GM19023 (cell line): ENCODE results near the gene DISC1.
"Not testable (repeated sequence)": the region's sequence is repeated elsewhere in the genome, so short reads cannot be mapped to it uniquely, and the experiment has no call there.

ENCODE experiments used
- ATAC-seq: cut with Tn5 transposase; IDR thresholded peaks from one replicate; pipeline ENCODE4 v1.9.1; 2021; ENCODE audit warnings: mild to moderate bottlenecking, moderate library complexity; ENCODE audit not compliant: unreplicated experiment

DISC1 gene

GRCh38 chr1:231761747-231762541 lies 135.4 kb downstream of the DISC1 start:
- ATAC-seq: no peak

DNA sequence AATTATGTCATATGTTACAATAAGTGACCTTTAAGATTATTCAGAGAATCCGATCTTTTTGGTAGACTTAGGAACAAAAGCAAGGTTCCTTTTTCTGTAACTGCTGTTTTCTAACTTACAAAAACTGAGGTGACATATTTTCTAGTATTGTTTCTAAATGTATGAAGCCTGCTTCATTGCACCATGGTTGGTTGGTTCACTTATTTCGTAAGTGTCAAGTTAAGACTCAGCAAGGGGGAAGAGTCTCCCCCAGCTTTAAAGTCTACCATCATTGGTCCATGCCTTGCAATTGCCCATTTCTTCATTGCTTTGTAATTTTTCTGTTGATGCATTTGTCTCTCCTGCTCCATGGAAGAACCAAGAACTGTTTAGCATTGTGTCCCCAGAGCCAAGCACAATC lies 136.9 kb downstream of the DISC1 start:
- ATAC-seq: no peak

- ATAC-seq: not testable (repeated sequence)
Observed at GRCh38 chr1:231765825-231766224, 139.2 kb downstream of the DISC1 start.

DNA sequence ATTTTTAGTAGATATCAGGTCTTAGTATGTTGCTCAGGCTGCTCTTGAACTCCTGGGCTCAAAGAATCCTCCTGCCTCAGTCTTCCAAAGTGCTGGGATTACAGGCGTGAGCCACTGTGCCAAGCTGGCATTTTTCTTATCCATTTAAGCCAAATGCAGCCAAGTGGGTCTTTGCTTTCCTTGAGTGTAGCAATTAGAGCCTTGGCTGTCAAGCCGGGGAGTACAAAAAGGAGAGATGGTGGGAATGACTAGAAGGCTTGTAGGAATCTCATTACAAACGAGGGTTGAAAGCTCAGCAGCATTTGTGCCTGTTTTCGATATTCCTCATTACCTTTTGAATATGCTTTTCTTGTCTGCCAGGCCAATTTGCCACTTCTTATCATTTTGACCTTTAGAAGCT lies 140.9 kb downstream of the DISC1 start:
- no peak for ATAC-seq

- ATAC-seq: no peak
Observed at GRCh38 chr1:231768416-231768815, 141.8 kb downstream of the DISC1 start.

DNA sequence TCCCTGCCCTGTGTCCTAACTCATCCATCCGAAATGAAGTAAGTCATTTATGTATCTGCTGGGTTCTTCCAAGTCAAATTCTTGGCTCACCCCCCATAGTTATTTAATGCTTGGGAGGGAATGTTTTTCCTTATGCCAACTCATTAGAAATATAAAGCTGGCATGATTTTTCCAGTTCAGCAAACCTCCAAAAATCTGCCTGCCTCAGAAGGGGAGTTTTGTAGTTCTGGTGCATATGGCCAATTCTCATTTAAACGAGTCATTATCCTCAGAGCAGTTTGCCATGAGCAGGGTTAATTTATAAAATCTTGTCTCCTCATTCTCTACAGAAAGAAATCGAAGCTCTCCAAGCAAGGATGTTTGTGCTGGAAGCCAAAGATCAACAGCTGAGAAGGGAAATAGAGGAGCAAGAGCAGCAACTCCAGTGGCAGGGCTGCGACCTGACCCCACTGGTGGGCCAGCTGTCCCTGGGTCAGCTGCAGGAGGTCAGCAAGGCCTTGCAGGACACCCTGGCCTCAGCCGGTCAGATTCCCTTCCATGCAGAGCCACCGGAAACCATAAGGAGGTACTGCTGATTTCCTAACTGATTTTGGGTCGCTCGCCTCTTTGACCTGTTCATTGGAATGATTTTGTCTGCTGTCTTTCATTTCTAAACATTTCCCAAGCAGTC lies 144.1 kb downstream of the DISC1 start:
- ATAC-seq: no peak

DNA sequence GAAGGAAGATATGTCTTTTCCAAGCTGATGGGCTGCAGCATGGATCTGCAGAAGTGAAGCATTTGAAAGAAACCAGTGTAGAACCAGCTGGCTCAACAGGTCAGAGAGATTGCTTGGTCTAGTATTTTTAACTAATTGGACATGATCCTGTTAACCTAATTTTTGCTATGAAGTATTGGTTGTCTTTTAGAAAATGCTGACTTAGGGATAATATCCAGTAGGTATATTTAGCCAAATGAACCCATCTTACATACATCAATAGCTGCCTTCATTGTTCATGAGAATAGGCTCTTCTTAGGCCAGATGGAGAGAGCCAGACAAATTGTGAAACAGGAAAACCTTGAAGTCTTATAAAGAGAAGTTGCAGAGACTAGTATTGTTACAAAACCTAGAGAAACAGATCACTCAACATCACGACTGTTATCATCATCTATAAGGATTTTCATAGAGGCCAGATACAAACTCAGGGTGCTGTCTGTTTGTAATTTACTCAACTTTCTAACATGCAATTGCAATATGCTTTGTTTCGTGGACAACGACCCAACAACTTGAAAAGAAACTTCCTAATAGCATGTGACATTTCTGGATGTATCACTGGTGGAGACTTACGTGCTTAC lies 148.2 kb downstream of the DISC1 start:
- no peak for ATAC-seq

DNA sequence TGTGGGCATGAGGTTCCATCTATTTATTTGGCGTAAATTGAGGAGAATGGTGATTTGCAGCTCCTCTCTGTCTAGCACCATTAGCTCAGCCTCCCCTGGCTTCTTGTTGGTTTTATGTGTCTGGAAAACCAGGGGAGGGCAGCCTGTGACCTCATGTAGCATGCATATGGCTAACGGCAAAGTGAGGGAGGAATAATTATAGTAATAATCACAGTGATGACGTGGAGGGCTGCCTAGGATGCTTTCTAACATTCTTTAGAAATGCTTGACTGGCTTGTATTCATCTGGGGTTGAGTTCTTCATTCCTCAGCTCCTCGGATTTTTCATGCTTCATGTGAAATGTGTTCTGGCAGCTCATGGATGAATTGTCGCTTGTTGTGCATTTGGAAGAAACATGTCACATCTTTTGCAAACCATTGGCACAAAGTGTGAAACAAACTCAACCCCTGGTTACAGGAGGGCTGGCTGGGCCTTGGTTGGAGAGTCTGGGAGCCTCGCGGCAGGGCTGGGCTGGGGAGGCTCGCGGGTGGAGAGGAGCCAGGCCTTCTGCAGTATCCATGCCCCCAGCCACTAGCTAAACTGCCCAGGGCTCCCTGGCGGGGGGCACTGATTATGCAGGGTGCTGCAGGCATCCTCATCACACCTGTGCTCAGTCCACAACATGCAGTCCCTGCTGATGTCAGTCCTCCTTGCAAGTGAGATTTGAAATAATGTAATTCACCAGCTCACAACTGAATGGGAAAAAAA lies 149.6 kb downstream of the DISC1 start:
- ATAC-seq: no peak

DNA sequence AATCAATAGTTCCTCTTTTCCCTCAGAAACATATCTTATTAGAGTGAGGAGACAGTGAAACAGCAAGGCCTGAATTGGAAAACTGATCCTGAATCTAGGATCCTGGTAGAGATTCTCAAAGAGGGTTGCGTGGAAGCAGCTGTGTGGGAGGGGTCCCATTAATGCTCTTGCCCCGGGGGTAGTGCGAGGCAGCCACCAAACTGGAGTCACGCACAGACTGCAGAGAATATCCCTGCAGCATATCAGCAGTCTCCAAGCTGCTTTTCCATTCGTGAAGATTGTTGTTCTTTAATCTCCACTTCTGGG lies 150.1 kb downstream of the DISC1 start:
- no peak for ATAC-seq

GRCh38 chr1:231778009-231778719 lies 151.6 kb downstream of the DISC1 start:
- no peak for ATAC-seq

DNA sequence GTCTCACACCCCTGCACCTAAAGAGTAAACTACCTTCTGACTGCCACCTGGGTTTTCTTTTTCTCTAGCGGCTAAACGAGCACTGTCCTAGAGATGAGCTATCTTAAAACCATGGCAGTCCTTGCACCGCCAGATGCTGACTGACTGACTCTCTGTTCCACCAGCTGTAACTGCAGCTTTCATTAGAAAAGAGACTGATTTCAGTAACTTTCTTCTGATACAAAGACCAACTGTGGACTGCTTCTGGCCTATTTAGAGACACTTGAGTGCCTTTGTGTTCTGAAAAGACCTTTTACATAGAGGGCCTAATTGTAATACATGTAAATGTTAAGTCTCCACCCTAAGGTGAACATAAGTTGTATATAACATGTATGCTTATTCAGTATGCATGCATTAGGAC lies 152.5 kb downstream of the DISC1 start:
- ATAC-seq: no peak

DNA sequence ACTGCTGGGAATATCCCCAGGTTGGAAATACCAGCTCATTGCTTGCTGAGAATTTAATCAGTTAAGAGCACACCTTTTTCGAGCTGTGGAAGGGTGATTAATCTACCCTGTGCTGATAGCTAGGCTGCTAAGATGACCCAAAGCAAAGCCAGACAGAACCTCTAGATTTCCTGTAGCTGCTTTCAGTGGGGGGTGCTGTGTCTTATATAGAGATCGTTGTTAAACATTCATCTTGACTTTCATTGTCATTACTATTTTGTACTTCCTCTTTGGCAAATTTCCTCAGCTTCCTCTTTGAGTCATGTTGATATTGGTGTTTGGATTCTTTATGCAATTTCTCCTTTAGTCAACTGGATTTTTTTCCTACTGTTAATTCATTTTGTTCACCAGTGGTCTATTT lies 155.3 kb downstream of the DISC1 start:
- ATAC-seq: no peak

DNA sequence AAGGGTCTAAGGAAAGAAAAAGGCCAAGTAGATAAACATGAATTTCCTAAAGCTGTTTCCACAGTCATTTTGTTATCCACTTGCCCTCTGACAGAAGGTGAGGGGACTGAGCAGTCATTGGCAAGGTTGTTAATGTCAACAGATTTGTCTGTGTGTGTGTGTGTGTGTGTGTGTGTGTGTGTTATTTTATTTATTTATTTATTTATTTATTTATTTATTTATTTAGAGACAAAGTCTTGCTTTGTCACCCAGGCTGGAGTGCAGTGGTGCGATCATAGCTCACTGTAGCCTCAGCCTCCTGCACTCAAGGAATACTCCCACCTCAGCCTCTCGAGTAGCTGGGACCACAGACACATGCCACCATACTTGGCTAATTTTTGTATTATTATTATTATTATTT lies 158.5 kb downstream of the DISC1 start:
- ATAC-seq: not testable (repeated sequence)

DNA sequence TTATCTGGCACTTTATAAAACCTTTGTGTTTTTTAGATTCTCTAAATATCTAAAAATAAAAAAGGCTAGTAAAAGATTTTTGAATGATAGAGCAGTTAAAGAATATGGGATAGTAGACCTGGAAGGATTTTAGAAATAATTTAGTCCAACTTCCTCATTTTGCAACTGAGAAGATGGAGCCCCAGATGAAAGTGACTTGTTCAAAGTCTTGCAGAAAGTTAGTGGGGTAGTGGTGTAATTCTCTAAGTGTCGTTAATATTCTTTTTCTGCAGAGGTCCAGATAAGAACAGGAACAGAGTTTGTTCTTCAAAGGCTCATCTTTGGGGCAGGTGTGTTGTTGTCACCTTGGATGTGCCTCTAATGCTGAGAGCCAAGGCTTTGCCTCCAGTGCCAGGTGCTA lies 159.5 kb downstream of the DISC1 start:
- ATAC-seq: no peak

DNA sequence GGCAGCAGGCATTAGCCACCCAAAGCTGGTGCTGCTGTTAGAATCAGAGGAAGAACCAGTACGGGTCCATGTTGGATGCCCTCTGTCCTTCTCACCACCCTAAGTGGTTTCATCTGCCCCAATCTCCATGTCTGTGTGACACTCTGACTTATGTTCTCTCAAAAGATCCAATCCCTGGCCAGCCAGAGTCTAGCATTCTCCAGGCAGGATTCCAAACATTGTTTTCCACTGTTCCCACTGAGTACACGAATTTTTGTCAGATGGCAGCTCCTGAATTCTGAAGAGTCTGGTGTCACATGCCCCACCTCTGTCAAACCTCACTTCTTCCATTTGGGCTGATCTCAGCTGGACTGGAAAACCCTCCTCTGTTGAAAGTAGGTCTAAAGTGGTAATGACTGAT lies 166.0 kb downstream of the DISC1 start:
- ATAC-seq: no peak

- ATAC-seq: no peak
Observed at GRCh38 chr1:231793893-231794292, 167.3 kb downstream of the DISC1 start.

DNA sequence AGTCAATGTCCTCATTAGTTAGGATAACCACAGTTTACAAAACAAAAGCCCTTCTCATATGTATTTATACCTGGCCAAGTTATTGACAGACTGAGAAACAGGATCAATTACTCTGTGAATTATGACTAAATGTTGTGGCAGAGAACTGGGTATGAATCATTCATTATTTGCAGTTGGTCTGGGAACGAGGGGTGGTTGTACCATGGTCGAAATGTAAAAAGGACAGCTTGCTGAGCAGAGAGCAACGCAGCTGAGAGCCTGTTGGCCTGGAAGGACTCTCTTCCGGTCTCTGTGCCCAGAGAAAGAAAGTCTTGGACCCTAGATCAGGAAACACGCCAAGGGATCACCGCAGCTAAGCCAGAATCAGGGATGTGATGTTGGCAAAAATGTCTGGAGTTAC lies 169.6 kb downstream of the DISC1 start:
- no peak for ATAC-seq

DNA sequence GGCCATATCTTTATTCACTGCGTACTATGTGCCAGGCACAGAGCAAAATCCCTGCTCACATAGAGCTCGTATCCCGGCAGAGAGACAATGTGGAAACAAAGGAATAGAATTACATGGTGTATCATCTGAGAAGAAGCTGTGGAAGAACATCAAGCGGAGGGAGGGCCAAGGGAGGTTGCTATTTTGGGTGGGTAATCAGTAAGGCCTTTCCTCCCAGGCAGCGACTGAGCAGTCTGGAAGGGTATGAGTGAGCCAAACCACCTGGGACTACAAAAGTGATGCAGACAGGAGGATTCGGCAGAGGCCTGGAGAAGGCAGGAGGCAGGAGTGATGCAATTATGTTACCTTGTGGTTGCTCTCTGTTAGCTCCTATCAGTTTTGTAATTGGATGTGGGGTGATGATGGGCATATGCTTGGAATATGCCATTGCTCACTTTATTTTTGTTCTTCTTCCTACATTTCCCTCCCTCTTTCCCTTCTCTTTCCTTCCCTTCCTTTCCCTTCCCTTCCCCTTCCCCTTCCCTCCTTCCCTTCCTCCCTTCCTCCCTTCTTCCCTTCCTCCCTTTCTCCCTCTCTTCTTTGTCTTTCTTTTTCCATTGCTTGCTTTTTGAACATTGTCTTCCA lies 172.9 kb downstream of the DISC1 start:
- ATAC-seq: no peak

DNA sequence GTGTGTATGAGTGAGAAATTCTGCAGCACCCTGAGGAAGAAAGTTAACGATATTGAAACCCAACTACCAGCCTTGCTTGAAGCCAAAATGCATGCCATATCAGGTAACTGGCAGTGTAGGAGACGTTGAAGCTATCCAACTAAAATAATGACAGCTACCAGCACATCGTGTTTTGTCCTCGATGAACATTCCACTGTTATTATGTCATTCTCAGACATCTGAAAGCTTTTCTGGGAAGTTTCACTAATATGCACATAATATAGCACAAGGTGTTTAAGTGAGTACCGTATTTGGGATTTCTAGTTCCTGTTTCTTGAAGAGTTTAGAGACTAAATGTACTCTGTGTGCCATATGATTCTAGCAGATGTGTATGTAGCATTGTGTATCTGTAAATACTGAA lies 173.5 kb downstream of the DISC1 start:
- ATAC-seq: no peak

- ATAC-seq: no peak
Observed at GRCh38 chr1:231801042-231801585, 174.5 kb downstream of the DISC1 start.
